H1 (cell line): ENCODE measurements around the gene TFPT. TPM values are rescaled to one million over a fixed set of nuclear protein-coding genes. Genes with fewer than 3 reads are reported as not detected.

Source experiments
- CTCF ChIA-PET: fragments of 300-600 bp; sonication (Branson Sonifier 250); formaldehyde crosslinking; loops from one replicate; lab custom pipeline; 2021; ENCODE audit not compliant: partially characterized antibody; lab: Charles Lee
- POLR2A ChIA-PET: fragments of 300-600 bp; sonication (Branson Sonifier 250); formaldehyde crosslinking; loops from one replicate; lab custom pipeline; 2021; ENCODE audit warnings: inconsistent platforms; ENCODE audit not compliant: partially characterized antibody; lab: Charles Lee
- DNase-seq, 2 experiments: peaks; one replicate each; pipeline versions ENCODE4 v3.0.0 to v3.0.0-alpha.2; 2010 to 2022; ENCODE audit warnings: low spot score in 2 of 2, low read depth in 1 of 2, mixed read lengths in 1 of 2
- FAIRE-seq: peaks from 2 replicates; lab custom pipeline; 2011; peaks lifted over from hg19 to GRCh38; lab: Jason Lieb, UNC
- H2AFZ ChIP-seq: 2 replicates; pipeline ENCODE4 v1.8.1; 2012; ENCODE audit warnings: low read length, inconsistent platforms
- H2AK5ac ChIP-seq: 2 replicates; pipeline ENCODE4 v1.6.1; 2013; ENCODE audit warnings: low read depth, low read length
- H2BK120ac ChIP-seq: replicated peaks from 2 replicates; pipeline ENCODE3; 2013; ENCODE audit warnings: low read depth, low read length, inconsistent platforms
- H2BK12ac ChIP-seq: 2 replicates; pipeline ENCODE4 v1.6.1; 2013; ENCODE audit warnings: low read depth, low read length
- H2BK15ac ChIP-seq: 2 replicates; pipeline ENCODE4 v1.6.1; 2013; ENCODE audit warnings: low read length
- H2BK20ac ChIP-seq: 2 replicates; pipeline ENCODE4 v1.6.1; 2013; ENCODE audit warnings: low read length
- H2BK5ac ChIP-seq: 2 replicates; pipeline ENCODE4 v1.6.1; 2013; ENCODE audit warnings: low read depth, low read length
- H3K14ac ChIP-seq: 2 replicates; pipeline ENCODE4 v1.6.1; 2013; ENCODE audit warnings: inconsistent platforms; ENCODE audit not compliant: insufficient read length
- H3K18ac ChIP-seq: 2 replicates; pipeline ENCODE4 v1.6.1; 2013; ENCODE audit warnings: low read length; ENCODE audit errors: extremely low read depth
- H3K23ac ChIP-seq: 2 replicates; pipeline ENCODE4 v1.6.1; 2013; ENCODE audit warnings: inconsistent platforms; ENCODE audit not compliant: insufficient read length
- H3K23me2 ChIP-seq: 2 replicates; pipeline ENCODE4 v1.6.1; 2013; ENCODE audit warnings: low read depth, low read length
- H3K27ac ChIP-seq: 2 replicates; pipeline ENCODE4 v1.6.1; 2011; ENCODE audit warnings: low read depth, low read length, inconsistent platforms
- H3K27me3 ChIP-seq, 4 experiments: replicated peaks in 1 of 4; 1 replicate in 1 of 4; 2 replicates in 3 of 4; pipeline versions ENCODE4 v1.6.1 to v1.8.1; 2011 to 2013; ENCODE audit warnings: low read length in 3 of 4, mild to moderate bottlenecking in 3 of 4, inconsistent platforms in 2 of 4, mixed read lengths in 2 of 4, moderate library complexity in 1 of 4; ENCODE audit not compliant: control insufficient read depth in 3 of 4, insufficient read depth in 3 of 4; ENCODE audit errors: extremely low read depth in 1 of 4
- H3K36me3 ChIP-seq, 4 experiments: 2 replicates each; pipeline versions ENCODE4 v1.6.1 to v1.8.1; 2011 to 2013; ENCODE audit warnings: mild to moderate bottlenecking in 4 of 4, low read length in 3 of 4, moderate library complexity in 2 of 4, control low read depth in 1 of 4, inconsistent platforms in 1 of 4; ENCODE audit not compliant: insufficient read depth in 4 of 4, control insufficient read depth in 2 of 4
- H3K4ac ChIP-seq: replicated peaks from 2 replicates; pipeline ENCODE3; 2013; ENCODE audit warnings: low read length, low read depth, mixed read lengths, inconsistent platforms; ENCODE audit not compliant: insufficient read length
- H3K4me1 ChIP-seq, 4 experiments: replicated peaks in 1 of 4; 1 replicate in 1 of 4; 2 replicates in 3 of 4; pipeline versions ENCODE4 v1.6.1 to v1.8.1; 2011 to 2013; ENCODE audit warnings: low read length in 3 of 4, inconsistent platforms in 2 of 4, mixed read lengths in 1 of 4; ENCODE audit not compliant: insufficient read depth in 4 of 4, control insufficient read depth in 3 of 4
- H3K4me2 ChIP-seq, 2 experiments: 2 replicates each; pipeline versions ENCODE4 v1.6.1 to v1.8.1; 2011 to 2013; ENCODE audit warnings: low read depth in 2 of 2, low read length in 2 of 2, control low read depth in 1 of 2, inconsistent platforms in 1 of 2, mild to moderate bottlenecking in 1 of 2; ENCODE audit not compliant: insufficient read depth in 1 of 2
- H3K4me3 ChIP-seq, 4 experiments: fragments of 200-600, 300-600 bp in 1 of 4; sonication (generic), shearing (Covaris generic), sonication (Bioruptor Twin) in 1 of 4; 2 replicates each; pipeline versions ENCODE4 v1.5.1 to v1.8.1; 2011 to 2016; ENCODE audit warnings: low read length in 4 of 4, low read depth in 3 of 4, control low read depth in 2 of 4, inconsistent platforms in 2 of 4, mild to moderate bottlenecking in 2 of 4, mixed read lengths in 1 of 4, moderate library complexity in 1 of 4; ENCODE audit not compliant: insufficient read depth in 2 of 4; ENCODE audit errors: extremely low read depth in 1 of 4
- H3K56ac ChIP-seq: replicated peaks from 2 replicates; pipeline ENCODE3; 2013; ENCODE audit warnings: low read depth, mild to moderate bottlenecking, mixed read lengths, low read length, inconsistent platforms; ENCODE audit not compliant: insufficient read length
- H3K79me1 ChIP-seq: 2 replicates; pipeline ENCODE4 v1.6.1; 2013; ENCODE audit warnings: low read depth, low read length, control low read depth
- H3K79me2 ChIP-seq, 2 experiments: 2 replicates each; pipeline versions ENCODE4 v1.6.1 to v1.8.1; 2012 to 2013; ENCODE audit warnings: low read length in 2 of 2, mild to moderate bottlenecking in 2 of 2, inconsistent platforms in 1 of 2; ENCODE audit not compliant: insufficient read depth in 2 of 2, control insufficient read depth in 1 of 2
- H3K9ac ChIP-seq, 4 experiments: replicated peaks in 1 of 4; 1 replicate in 1 of 4; 2 replicates in 3 of 4; pipeline versions ENCODE4 v1.6.1 to v1.8.1; 2011 to 2013; ENCODE audit warnings: low read depth in 3 of 4, low read length in 3 of 4, control low read depth in 2 of 4, mild to moderate bottlenecking in 2 of 4, moderate library complexity in 2 of 4, inconsistent platforms in 1 of 4; ENCODE audit errors: extremely low read depth in 1 of 4
- H3K9me3 ChIP-seq, 2 experiments: 2 replicates each; pipeline versions ENCODE4 v1.6.1 to v1.8.1; 2012 to 2013; ENCODE audit warnings: mild to moderate bottlenecking in 2 of 2, moderate library complexity in 2 of 2, control low read depth in 1 of 2, inconsistent platforms in 1 of 2, low read depth in 1 of 2, low read length in 1 of 2, mixed read lengths in 1 of 2; ENCODE audit not compliant: insufficient read depth in 2 of 2
- H4K20me1 ChIP-seq, 2 experiments: replicated peaks in 1 of 2; 2 replicates each; pipeline versions ENCODE3 to v1.8.1; 2011 to 2013; ENCODE audit warnings: inconsistent platforms in 2 of 2, low read length in 2 of 2, mild to moderate bottlenecking in 1 of 2; ENCODE audit not compliant: insufficient read depth in 2 of 2, control insufficient read depth in 1 of 2
- H4K5ac ChIP-seq: 2 replicates; pipeline ENCODE4 v1.6.1; 2013; ENCODE audit warnings: low read length, low read depth, mixed read lengths, inconsistent platforms; ENCODE audit not compliant: insufficient read length
- H4K8ac ChIP-seq: 2 replicates; pipeline ENCODE4 v1.8.0; 2013; ENCODE audit warnings: mild to moderate bottlenecking, moderate library complexity, low read length, inconsistent platforms; ENCODE audit not compliant: insufficient read depth; ENCODE audit errors: extremely low read depth
- H4K91ac ChIP-seq: replicated peaks from 2 replicates; pipeline ENCODE3; 2013; ENCODE audit warnings: low read length, mixed read lengths, inconsistent platforms; ENCODE audit not compliant: insufficient read length
- CTBP2 ChIP-seq: IDR thresholded peaks from 2 replicates; pipeline ENCODE4 v1.7.0; 2011; ENCODE audit warnings: borderline replicate concordance, mild to moderate bottlenecking, moderate library complexity, mixed read lengths, low read length; ENCODE audit not compliant: insufficient read depth, insufficient read length
- EGR1 ChIP-seq: IDR thresholded peaks from 2 replicates; pipeline ENCODE4 v1.6.1; 2011; ENCODE audit warnings: low read depth, low read length, borderline replicate concordance
- POLR2AphosphoS5 ChIP-seq: IDR thresholded peaks from 2 replicates; pipeline ENCODE4 v1.6.1; 2011; ENCODE audit warnings: low read depth, low read length
- RXRA ChIP-seq: IDR thresholded peaks from 2 replicates; pipeline ENCODE4 v1.6.1; 2011; ENCODE audit warnings: low read depth, mild to moderate bottlenecking, low read length, moderate library complexity; ENCODE audit not compliant: insufficient read depth
- SAP30 ChIP-seq: fragments of 300-600 bp; sonication (generic); IDR thresholded peaks from 2 replicates; pipeline ENCODE4 v1.7.1; 2012; ENCODE audit warnings: low read length, moderate library complexity, mild to moderate bottlenecking, inconsistent platforms; ENCODE audit not compliant: insufficient read depth, insufficient replicate concordance
- SIN3A ChIP-seq, 2 experiments: IDR thresholded peaks in 1 of 2; conservative IDR thresholded peaks in 1 of 2; 2 replicates each; pipeline ENCODE4 v1.6.1; 2011 to 2012; ENCODE audit warnings: low read length in 2 of 2, improper control_type of control experiment in 1 of 2, low read depth in 1 of 2, mild to moderate bottlenecking in 1 of 2
- TAF1 ChIP-seq: IDR thresholded peaks from 2 replicates; pipeline ENCODE4 v1.6.1; 2011; ENCODE audit warnings: mild to moderate bottlenecking, low read depth, low read length
- TCF12 ChIP-seq: IDR thresholded peaks from 2 replicates; pipeline ENCODE4 v1.6.1; 2011; ENCODE audit warnings: low read depth, mild to moderate bottlenecking, low read length
- TEAD4 ChIP-seq: IDR thresholded peaks from 2 replicates; pipeline ENCODE4 v1.6.1; 2012; ENCODE audit warnings: low read depth, low read length, inconsistent platforms, mixed read lengths
- WGBS, 2 experiments: shearing (Covaris generic) in 1 of 2; methylation state at CpG; one replicate each; pipeline versions ENCODE4 v1.1.6 to v1.1.7; 2013 to 2015; ENCODE audit warnings: low lambda C conversion rate in 2 of 2, mixed read lengths in 2 of 2, inconsistent platforms in 1 of 2, low coverage in 1 of 2, missing lambda C conversion rate in 1 of 2; ENCODE audit not compliant: insufficient replicate concordance in 2 of 2, insufficient coverage in 1 of 2, insufficient read length in 1 of 2; ENCODE audit errors: extremely low coverage in 1 of 2, missing lambda C conversion rate in 1 of 2; 5-methylcytosine and 5-hydroxymethylcytosine counted together
- polyA plus RNA-seq, 7 experiments: library from polyadenylated mRNA; depleted of rRNA in 3 of 7; stranded (reverse) in 5 of 7; unstranded in 2 of 7; fragments of >200 nt in 5 of 7; fragments of 200-250 nt in 2 of 7; gene quantifications; 1 replicate in 5 of 7; 2 replicates in 1 of 7; 4 replicates in 1 of 7; pipeline versions ENCODE4 v1.2.1 to v1.2.3, GENCODE V29; 2011 to 2013; ENCODE audit warnings: missing spikeins in 2 of 7, mixed read lengths in 2 of 7
- total RNA-seq: library from RNA; stranded (reverse); fragmentation: NEBNext Ultra II Directional; extraction: Animal tissue kit (Norgen Biotek cat#: 25700); gene quantifications from 2 replicates; pipeline ENCODE4 v1.2.1, GENCODE V29; 2021
- TF ChIP-seq, protein P1 (sequence below): IDR thresholded peaks from 2 replicates; pipeline ENCODE4 v1.6.1; 2012; ENCODE audit warnings: inconsistent platforms
- TF ChIP-seq, protein P2 (sequence below): IDR thresholded peaks from 2 replicates; pipeline ENCODE4 v1.6.1; 2012; ENCODE audit warnings: low read length, inconsistent platforms
- TF ChIP-seq, protein P3 (sequence below): IDR thresholded peaks from 2 replicates; pipeline ENCODE4 v1.6.1; 2012; ENCODE audit warnings: inconsistent platforms

TFPT gene
- total and polyA plus RNA-seq, 2 of the 8 experiments (the other 6 are each of a cell fraction or from before 2014, with no cell fraction given): 10.4 to 17.7 TPM

DNA sequence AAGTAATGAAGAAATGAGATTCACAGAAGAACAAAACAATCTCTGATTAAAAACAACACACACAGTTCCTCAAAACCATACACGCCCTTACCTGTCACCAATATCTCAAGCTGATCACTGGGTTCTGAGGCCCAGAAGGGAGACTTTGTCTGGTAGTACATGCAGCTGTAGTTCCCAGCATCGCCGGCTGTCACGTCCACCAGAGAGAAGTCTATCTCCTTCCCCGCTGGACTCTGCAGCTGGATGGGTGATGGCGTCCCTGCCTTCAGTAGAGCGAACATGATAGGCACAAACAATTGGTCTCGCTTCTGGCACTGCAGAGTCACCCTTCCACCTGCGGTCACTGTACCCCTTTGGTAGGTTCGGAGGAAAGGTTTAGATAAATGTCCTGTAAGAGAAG is 41.6 kb downstream of the TFPT start:
- Histone ChIP-seq H3K18ac (no peak overlapping the region), H4K8ac (no peak overlapping the region), H3K4me1 (no peaks in the 10 kb centered on the region), H3K23me2 (no peaks in the 10 kb centered on the region), H3K79me1 (no peaks in the 10 kb centered on the region), H2BK5ac (no peak overlapping the region), H3K14ac (no peak overlapping the region), H3K56ac (no peak overlapping the region), H2AFZ (no peak overlapping the region), H3K4me3 (no peak overlapping the region), H3K9ac (no peak overlapping the region), H3K36me3 (no peaks in the 10 kb centered on the region), H2BK120ac (no peak overlapping the region), H3K4ac (no peak overlapping the region), H3K79me2 (no peaks in the 10 kb centered on the region), H3K9me3 (no peaks in the 10 kb centered on the region), H3K4me2 (no peak overlapping the region), H2BK20ac (no peak overlapping the region), H2BK12ac (no peak overlapping the region), H2BK15ac (no peak overlapping the region), H2AK5ac (no peak overlapping the region), H3K27ac (no peak overlapping the region), H3K27me3 (no peaks in the 10 kb centered on the region; a peak in 1 of 7 replicates), H4K91ac (no peak overlapping the region), H3K23ac (no peak overlapping the region), H4K5ac (no peak overlapping the region), H4K20me1 (no peaks in the 10 kb centered on the region)
- 93% methylated on average over 10 of the region's 10 CpGs; no CpG with 5 or more reads in 1 of the 2 experiments for WGBS, 2 experiments
- FAIRE-seq (no peak), DNase-seq (no peak)
- POLR2A ChIA-PET: no interaction called here
- CTCF ChIA-PET: no interaction called here
- TF ChIP-seq, protein P1, sequence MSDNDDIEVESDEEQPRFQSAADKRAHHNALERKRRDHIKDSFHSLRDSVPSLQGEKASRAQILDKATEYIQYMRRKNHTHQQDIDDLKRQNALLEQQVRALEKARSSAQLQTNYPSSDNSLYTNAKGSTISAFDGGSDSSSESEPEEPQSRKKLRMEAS: no peak
- TF ChIP-seq TCF12 (no peak), POLR2AphosphoS5 (no peak), RXRA (no peak), SIN3A (conservative IDR thresholded peaks at IDR 0.05 in 1 of 2, IDR thresholded peaks at IDR 0.05 in 1 of 2; ENCODE audit: low read depth in 1 of 2, low read length in 2 of 2) (no peak), TEAD4 (no peak), SAP30 (no peak), TAF1 (no peak), CTBP2 (no peak), EGR1 (no peak)
- TF ChIP-seq, protein P2, sequence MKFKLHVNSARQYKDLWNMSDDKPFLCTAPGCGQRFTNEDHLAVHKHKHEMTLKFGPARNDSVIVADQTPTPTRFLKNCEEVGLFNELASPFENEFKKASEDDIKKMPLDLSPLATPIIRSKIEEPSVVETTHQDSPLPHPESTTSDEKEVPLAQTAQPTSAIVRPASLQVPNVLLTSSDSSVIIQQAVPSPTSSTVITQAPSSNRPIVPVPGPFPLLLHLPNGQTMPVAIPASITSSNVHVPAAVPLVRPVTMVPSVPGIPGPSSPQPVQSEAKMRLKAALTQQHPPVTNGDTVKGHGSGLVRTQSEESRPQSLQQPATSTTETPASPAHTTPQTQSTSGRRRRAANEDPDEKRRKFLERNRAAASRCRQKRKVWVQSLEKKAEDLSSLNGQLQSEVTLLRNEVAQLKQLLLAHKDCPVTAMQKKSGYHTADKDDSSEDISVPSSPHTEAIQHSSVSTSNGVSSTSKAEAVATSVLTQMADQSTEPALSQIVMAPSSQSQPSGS: no peak
- TF ChIP-seq, protein P3, sequence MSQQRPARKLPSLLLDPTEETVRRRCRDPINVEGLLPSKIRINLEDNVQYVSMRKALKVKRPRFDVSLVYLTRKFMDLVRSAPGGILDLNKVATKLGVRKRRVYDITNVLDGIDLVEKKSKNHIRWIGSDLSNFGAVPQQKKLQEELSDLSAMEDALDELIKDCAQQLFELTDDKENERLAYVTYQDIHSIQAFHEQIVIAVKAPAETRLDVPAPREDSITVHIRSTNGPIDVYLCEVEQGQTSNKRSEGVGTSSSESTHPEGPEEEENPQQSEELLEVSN: no peak
